K562 (cell line): ENCODE data around the gene KMT2C. TPM values are rescaled to one million over a fixed set of nuclear protein-coding genes. Genes with fewer than 3 reads are reported as not detected.

Source experiments
- CREBBP ChIP-seq: IDR thresholded peaks from one replicate; pipeline ENCODE4 v1.6.1; 2012; ENCODE audit warnings: low read depth, mild to moderate bottlenecking, control low read depth, inconsistent platforms, low read length
- REST ChIP-seq, 2 experiments: fragments of 450-650 bp; formaldehyde crosslinking in 1 of 2; IDR thresholded peaks; 2 replicates each; pipeline versions ENCODE4 v1.4.0 to v1.6.1; 2014 to 2020; ENCODE audit warnings: mild to moderate bottlenecking in 2 of 2, borderline replicate concordance in 1 of 2, low read depth in 1 of 2
- polyA plus RNA-seq, 8 experiments: library from polyadenylated mRNA; depleted of rRNA in 4 of 8; stranded (reverse) in 5 of 8; unstranded in 3 of 8; fragments of >200 nt; fragmentation: Nextera tagmentation in 2 of 8; fragmentation: Illumina TruSeq in 1 of 8; extraction: Ambion mirVana in 2 of 8; extraction: Trizol in 1 of 8; gene quantifications; 2 replicates each; pipeline versions ENCODE4 v1.2.1 to v1.2.3, GENCODE V29; 2011 to 2014; ENCODE audit warnings: inconsistent platforms in 1 of 8, missing spikeins in 1 of 8
- total RNA-seq, 7 experiments: library from RNA; depleted of rRNA in 6 of 7; stranded (reverse); fragments of >200 nt in 6 of 7; fragmentation: Illumina TruSeq in 2 of 7; extraction: Trizol in 2 of 7; gene quantifications; 2 replicates each; pipeline versions ENCODE4 v1.2.1 to v1.2.3, GENCODE V29; 2011 to 2021; ENCODE audit warnings: low replicate concordance in 1 of 7

The KMT2C gene
- total and polyA plus RNA-seq, 9 of the 15 experiments (the other 6 are each of a cell fraction or from before 2014, with no cell fraction given): 4.9 to 67.8 (median 27.1) TPM

GRCh38 chr7:152340161-152340560 lies 95.6 kb downstream of the KMT2C start (continued):
- TF ChIP-seq REST (IDR thresholded peaks at IDR 0.05; ENCODE audit: borderline replicate concordance) (no peak), REST (CRISPR knock-in tag; IDR thresholded peaks at IDR 0.05; ENCODE audit: low read depth) (no peak), CREBBP (no peak)
